Measurements from ENCODE around the gene PHAX. TPM values are rescaled to one million over a fixed set of nuclear protein-coding genes. Genes with fewer than 3 reads are reported as not detected.

The PHAX gene
- 22.4 and 42.8 TPM in 2 replicates for total RNA-seq

GRCh38 chr5:126600631-126601511 lies at the start of gene PHAX:
PHAX (plus strand) TSS chr5:126600947; CDS start chr5:126600963, 16 bp downstream.

GRCh38 chr5:126594748-126595485 lies 5.8 kb upstream of the PHAX start, which contains the start of gene ALDH7A1:
ALDH7A1 (minus strand) TSS chr5:126595219; CDS start chr5:126595198, 21 bp downstream.

Other genes starting within 250 kb of the PHAX start
- 3.9 and 12.7 TPM in 2 replicates for gene GRAMD2B, start 177.5 kb upstream of the PHAX start, total RNA-seq
- gene ALDH7A1, start 5.7 kb upstream of the PHAX start, total RNA-seq = 24.4 and 31.3 TPM in 2 replicates
- gene LMNB1, start 176.2 kb downstream of the PHAX start, total RNA-seq = 57.3 and 86.6 TPM in 2 replicates

Data from epithelial cell of alveolus of lung (primary cell).